ENCODE measurements around the gene KLHDC4.
"Not testable (repeated sequence)": the region's sequence is repeated elsewhere in the genome, so short reads cannot be mapped to it uniquely, and the experiment has no call there.

Gene KLHDC4

DNA sequence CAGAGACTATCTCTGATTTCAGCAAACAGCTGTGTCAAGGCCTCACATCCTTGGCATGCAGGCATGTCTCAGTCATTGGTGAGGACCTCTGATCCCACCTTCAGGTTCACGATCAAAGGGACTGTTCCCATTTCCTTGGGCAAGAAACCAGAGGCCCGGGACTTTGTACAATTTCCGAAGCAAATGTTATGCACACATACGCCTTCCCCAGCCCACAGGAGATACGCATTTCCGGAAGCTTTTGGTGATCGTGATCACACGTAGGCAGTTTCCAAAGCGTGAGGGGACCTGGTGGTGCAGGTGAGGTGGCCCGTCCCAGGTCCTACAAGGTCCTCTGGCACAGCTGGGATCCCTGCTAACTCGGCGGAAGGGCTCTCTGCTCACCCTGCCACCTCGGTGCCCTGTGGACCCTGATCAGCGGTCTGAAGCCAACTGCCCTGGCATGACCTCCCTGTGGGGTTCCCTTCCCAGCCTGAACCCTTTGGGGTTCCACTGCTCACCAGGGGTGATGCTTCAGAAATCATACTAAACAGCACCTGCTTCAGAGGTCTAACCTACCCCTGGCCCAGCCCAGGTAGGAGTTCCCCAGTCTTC lies 28.8 kb upstream of the KLHDC4 start:
- Histone ChIP-seq H3K9ac (ENCODE audit: insufficient read length, low read depth) (no peak overlapping the region), H3K36me3 (ENCODE audit: insufficient read depth, insufficient read length, low read length) (no peaks in the 10 kb centered on the region), H3K27me3 (ENCODE audit: insufficient read depth, insufficient read length) (no peaks in the 10 kb centered on the region), H3K9me3 (ENCODE audit: insufficient read depth, low read length) (no peaks in the 10 kb centered on the region), H3K4me3 (ENCODE audit: insufficient read length, low read depth) (no peak overlapping the region), H3K4me1 (ENCODE audit: insufficient read depth, insufficient read length) (no peaks in the 10 kb centered on the region)
- TF ChIP-seq YY1 (IDR thresholded peaks at IDR 0.05; ENCODE audit: insufficient read depth, insufficient read length) (no peak), SUZ12 (IDR thresholded peaks at IDR 0.05; ENCODE audit: extremely low read depth, insufficient read depth, insufficient read length) (no peak), ZNF274 (IDR thresholded peaks at IDR 0.05; ENCODE audit: low read depth, low read length) (no peak)
- no peak for DNase-seq (ENCODE audit: low read depth, low spot score)

DNA sequence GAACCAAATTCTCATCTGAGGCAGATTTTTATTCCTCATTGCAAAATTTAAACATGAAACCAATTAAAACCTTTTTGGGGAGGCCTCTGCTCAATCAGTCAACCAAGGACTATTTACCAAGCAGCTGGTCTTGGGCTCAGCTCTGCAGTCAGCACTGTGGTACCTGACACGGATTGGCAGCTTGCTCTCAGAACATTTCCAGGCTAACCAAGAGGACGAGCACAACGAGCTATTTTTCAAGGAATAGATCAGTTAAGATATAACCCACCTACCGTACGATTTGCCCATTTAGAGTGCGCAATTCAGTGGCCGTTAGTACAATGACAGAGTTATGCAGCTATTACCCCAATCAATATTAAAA lies 26.4 kb upstream of the KLHDC4 start:
- H3K9ac ChIP-seq (ENCODE audit: insufficient read length, low read depth), result no peak overlapping the region
- no peak for DNase-seq (ENCODE audit: low read depth, low spot score)
- H3K4me3 ChIP-seq (ENCODE audit: insufficient read length, low read depth), result no peak overlapping the region
- no peaks in the 10 kb centered on the region for H3K9me3 ChIP-seq (ENCODE audit: insufficient read depth, low read length)
- H3K4me1 ChIP-seq (ENCODE audit: insufficient read depth, insufficient read length), result no peaks in the 10 kb centered on the region
- TF ChIP-seq YY1 (IDR thresholded peaks at IDR 0.05; ENCODE audit: insufficient read depth, insufficient read length), result no peak
- TF ChIP-seq SUZ12 (IDR thresholded peaks at IDR 0.05; ENCODE audit: extremely low read depth, insufficient read depth, insufficient read length), result no peak
- no peak for TF ChIP-seq ZNF274 (IDR thresholded peaks at IDR 0.05; ENCODE audit: low read depth, low read length)
- no peaks in the 10 kb centered on the region for H3K36me3 ChIP-seq (ENCODE audit: insufficient read depth, insufficient read length, low read length)
- no peaks in the 10 kb centered on the region for H3K27me3 ChIP-seq (ENCODE audit: insufficient read depth, insufficient read length)

DNA sequence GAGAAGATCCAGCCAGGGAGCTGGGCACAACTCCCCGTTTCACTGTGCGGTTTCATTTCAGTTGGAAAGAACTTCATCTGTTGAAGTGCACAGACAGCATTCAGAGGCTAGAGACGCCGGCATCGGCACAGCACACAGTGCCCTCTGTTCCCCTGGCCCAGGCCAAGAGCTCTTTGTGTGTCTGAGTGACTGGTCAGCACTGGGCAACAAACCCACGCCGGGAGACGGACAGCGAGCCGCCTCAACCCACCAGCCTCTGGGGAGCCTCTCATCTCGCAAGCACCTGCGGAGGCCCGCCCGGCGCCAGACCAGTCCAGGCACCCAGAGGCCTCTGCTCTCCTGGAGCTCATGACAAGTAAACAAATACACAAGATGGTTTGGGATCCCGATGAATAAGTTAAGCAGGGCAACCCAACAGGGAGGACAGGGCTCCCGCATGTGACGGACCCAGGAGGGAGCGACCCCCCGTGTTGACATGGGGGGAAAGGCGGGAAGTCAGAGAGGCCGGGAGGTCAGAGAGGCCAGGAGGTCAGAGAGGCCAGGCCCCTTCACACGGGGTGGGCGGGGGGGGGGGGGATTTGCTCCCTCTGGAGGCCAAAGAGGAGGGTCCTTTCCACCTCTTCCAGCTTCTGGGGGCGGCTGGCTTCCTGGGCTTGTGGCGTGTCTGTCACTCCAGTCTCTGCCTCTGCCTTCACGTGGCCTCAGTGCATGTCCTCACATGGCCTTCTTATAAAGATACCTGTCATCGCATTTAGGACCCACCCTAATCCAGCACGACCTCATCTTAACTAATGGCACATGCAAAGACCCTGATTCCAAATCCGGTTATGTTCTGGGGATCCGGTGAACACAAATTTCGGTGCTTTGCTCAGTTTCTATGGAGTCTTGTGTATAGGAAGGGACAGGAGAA lies 25.8 kb upstream of the KLHDC4 start:
- no peaks in the 10 kb centered on the region for H3K9me3 ChIP-seq (ENCODE audit: insufficient read depth, low read length)
- H3K4me1 ChIP-seq (ENCODE audit: insufficient read depth, insufficient read length), result no peaks in the 10 kb centered on the region
- TF ChIP-seq YY1 (IDR thresholded peaks at IDR 0.05; ENCODE audit: insufficient read depth, insufficient read length) (no peak), SUZ12 (IDR thresholded peaks at IDR 0.05; ENCODE audit: extremely low read depth, insufficient read depth, insufficient read length) (no peak), ZNF274 (IDR thresholded peaks at IDR 0.05; ENCODE audit: low read depth, low read length) (no peak)
- no peak for DNase-seq (ENCODE audit: low read depth, low spot score)
- no peak overlapping the region for H3K4me3 ChIP-seq (ENCODE audit: insufficient read length, low read depth)
- H3K36me3 ChIP-seq (ENCODE audit: insufficient read depth, insufficient read length, low read length), result no peaks in the 10 kb centered on the region
- no peak overlapping the region for H3K9ac ChIP-seq (ENCODE audit: insufficient read length, low read depth)
- H3K27me3 ChIP-seq (ENCODE audit: insufficient read depth, insufficient read length), result no peaks in the 10 kb centered on the region

DNA sequence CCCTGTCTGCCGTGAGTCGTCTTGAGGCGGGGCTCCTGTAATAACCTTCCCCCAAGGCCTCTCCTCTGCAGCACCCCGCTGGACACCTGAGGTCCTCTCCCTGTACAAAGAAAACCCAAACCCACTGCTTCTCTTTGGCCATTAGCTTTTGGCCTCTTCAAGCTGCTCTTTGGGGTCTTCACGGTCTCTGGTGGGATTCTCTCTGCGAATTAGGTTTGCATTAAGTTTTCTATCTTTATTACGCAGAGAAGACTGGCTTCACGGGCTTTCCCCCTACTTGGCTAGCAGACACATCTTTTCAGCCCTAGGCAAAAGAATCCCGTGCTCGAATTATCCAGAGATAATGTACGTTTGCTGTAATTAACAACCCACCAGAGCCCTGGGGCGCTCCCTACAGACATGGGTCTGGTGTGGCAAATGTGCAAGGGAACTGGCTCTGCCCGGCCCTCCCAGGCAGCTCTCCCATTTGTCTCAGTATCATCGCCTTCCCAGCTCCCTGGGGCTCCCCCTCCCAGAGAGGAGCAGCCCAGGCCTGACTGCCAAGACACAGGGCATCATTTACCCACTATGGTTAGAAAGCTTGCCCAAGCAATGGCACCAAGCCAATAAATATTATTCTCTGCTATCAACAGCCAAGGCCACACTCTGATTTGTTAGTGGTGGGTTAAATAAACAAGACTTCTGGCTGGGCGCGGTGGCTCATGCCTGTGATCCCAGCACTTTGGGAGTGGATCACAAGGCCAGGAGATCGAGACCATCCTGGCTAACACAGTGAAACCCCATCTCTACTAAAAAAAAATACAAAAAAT lies 24.7 kb upstream of the KLHDC4 start:
- Histone ChIP-seq H3K36me3 (ENCODE audit: insufficient read depth, insufficient read length, low read length) (no peaks in the 10 kb centered on the region), H3K4me1 (ENCODE audit: insufficient read depth, insufficient read length) (no peaks in the 10 kb centered on the region), H3K4me3 (ENCODE audit: insufficient read length, low read depth) (no peak overlapping the region), H3K9ac (ENCODE audit: insufficient read length, low read depth) (no peak overlapping the region), H3K9me3 (ENCODE audit: insufficient read depth, low read length) (no peaks in the 10 kb centered on the region), H3K27me3 (ENCODE audit: insufficient read depth, insufficient read length) (no peaks in the 10 kb centered on the region)
- DNase-seq (ENCODE audit: low read depth, low spot score), result no peak
- no peak for TF ChIP-seq YY1 (IDR thresholded peaks at IDR 0.05; ENCODE audit: insufficient read depth, insufficient read length)
- TF ChIP-seq ZNF274 (IDR thresholded peaks at IDR 0.05; ENCODE audit: low read depth, low read length), result no peak
- no peak for TF ChIP-seq SUZ12 (IDR thresholded peaks at IDR 0.05; ENCODE audit: extremely low read depth, insufficient read depth, insufficient read length)

DNA sequence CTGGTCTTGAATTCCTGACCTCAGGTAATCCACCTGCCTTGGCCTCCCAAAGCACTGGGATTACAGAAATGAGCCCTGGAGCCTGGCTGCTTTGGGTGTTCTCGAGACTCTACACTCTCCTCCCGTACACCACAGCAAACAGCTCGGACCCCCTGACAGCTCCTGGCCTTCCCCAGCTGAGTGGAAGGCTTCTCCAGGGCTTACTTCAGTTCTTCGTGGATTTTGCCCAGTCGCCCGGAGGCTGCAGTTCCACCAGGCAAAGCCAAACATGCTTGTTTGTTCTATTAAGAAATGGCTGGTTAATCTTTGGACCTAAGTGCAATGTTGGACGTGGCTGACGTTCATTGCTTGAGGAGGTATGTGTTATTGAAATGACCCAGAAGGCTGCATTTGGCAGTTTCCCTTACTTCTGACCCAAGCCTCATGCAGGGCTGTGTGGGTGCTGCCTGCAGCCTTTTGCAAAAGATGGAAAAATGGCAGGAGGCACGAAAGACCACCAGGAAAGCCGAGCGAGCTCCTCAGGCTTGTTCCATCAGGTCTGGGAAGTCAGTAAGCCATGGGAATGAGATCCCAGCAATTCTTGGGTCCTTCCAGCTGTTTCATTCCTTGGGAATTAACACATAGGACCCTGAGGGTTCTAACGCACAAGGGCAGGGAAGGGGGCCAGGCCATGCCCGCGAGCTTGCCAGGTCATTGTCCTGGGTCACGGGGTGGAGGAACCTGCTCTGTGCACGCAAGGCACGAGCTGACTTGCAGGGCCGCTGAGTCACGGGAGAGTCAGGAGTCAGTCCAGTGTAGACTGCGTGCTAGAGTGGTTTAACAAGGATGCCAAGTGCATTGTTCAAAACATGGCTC lies 23.9 kb upstream of the KLHDC4 start:
- Histone ChIP-seq H3K36me3 (ENCODE audit: insufficient read depth, insufficient read length, low read length) (no peaks in the 10 kb centered on the region), H3K4me3 (ENCODE audit: insufficient read length, low read depth) (no peak overlapping the region), H3K27me3 (ENCODE audit: insufficient read depth, insufficient read length) (no peaks in the 10 kb centered on the region), H3K9ac (ENCODE audit: insufficient read length, low read depth) (peak overlapping the region; percentile 3), H3K4me1 (ENCODE audit: insufficient read depth, insufficient read length) (peaks cover 5% of the 10 kb centered on the region), H3K9me3 (ENCODE audit: insufficient read depth, low read length) (no peaks in the 10 kb centered on the region)
- TF ChIP-seq SUZ12 (IDR thresholded peaks at IDR 0.05; ENCODE audit: extremely low read depth, insufficient read depth, insufficient read length) (no peak), YY1 (IDR thresholded peaks at IDR 0.05; ENCODE audit: insufficient read depth, insufficient read length) (no peak), ZNF274 (IDR thresholded peaks at IDR 0.05; ENCODE audit: low read depth, low read length) (no peak)
- no peak for DNase-seq (ENCODE audit: low read depth, low spot score)

DNA sequence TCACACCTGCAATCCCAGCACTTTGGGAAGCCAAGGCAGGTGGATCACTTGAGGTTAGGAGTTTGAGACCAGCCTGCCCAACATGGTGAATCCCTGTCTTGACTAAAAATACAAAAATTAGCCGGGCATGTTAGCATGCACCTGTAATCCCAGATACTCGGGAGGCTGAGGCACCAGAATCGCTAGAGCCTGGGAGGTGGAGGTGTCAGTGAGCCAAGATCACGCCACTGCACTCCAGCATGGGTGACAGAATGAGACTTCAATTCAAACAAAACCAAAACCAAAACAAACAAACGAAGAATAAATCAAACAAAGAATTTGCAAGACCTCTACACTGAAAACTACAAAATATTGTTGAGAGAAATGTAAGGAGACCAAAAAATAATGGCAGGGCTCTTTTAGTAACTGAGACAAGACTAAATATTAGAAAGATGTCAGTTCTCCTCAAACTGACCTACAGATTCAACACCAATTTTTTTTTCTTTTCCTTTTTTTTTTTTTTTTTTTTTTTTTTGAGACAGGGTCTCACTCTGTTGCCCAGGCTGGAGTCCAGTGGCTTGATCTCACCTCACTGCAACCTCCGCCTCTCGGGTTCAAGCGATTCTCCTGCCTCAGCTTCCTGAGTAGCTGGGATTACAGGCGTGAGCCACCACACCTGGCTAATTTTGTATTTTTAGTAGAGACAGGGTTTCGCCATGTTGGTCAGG lies 23.1 kb upstream of the KLHDC4 start:
- H3K9ac ChIP-seq (ENCODE audit: insufficient read length, low read depth); DNase-seq (ENCODE audit: low read depth, low spot score); H3K4me3 ChIP-seq (ENCODE audit: insufficient read length, low read depth); H3K4me1 ChIP-seq (ENCODE audit: insufficient read depth, insufficient read length); H3K36me3 ChIP-seq (ENCODE audit: insufficient read depth, insufficient read length, low read length); H3K9me3 ChIP-seq (ENCODE audit: insufficient read depth, low read length); H3K27me3 ChIP-seq (ENCODE audit: insufficient read depth, insufficient read length): not testable (repeated sequence)

DNA sequence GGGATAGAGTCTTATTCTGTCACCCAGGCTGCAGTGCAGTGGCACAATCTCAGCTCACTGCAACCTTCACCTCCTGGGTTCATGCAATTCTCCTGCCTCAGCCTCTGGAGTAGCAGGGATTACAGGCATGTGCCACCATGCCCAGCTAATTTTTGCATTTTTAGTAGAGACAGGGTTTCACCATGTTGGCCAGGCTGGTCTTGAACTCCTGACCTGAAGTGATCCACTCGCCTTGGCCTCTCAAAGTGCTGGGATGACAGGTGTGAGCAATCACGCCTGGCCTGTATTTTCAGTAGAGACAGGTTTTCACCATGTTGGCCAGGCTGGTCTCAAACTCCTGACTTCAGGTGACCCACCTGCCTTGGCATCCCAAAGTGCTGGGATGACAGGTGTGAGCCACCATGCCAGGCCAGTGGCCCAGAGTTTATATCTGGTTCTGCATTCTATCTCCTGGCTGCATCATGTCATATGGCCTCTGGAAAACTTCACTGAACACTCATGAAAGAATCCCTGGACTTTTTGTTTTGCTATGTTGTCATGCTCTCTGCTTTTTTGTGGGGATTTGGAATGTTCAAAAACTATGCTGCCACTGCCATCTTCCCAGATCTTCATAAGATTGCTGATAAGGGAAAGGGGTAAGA lies 21.8 kb upstream of the KLHDC4 start:
- H3K4me1 ChIP-seq (ENCODE audit: insufficient read depth, insufficient read length); H3K27me3 ChIP-seq (ENCODE audit: insufficient read depth, insufficient read length): not testable (repeated sequence)

More for the DNA sequence above, 21.8 kb upstream of the KLHDC4 start:
- H3K36me3 ChIP-seq (ENCODE audit: insufficient read depth, insufficient read length, low read length); DNase-seq (ENCODE audit: low read depth, low spot score); H3K4me3 ChIP-seq (ENCODE audit: insufficient read length, low read depth); H3K9me3 ChIP-seq (ENCODE audit: insufficient read depth, low read length); H3K9ac ChIP-seq (ENCODE audit: insufficient read length, low read depth): not testable (repeated sequence)

Data from NT2/D1 (cell line).